HEK293 (cell line): ENCODE measurements around the gene DNAJB4.

Experiments used
- EGR2 ChIP-seq: fragments of 450-650 bp; formaldehyde crosslinking; IDR thresholded peaks from 2 replicates; pipeline ENCODE4 v1.5.1; 2016; ENCODE audit warnings: low read depth, missing biosample characterization, missing genetic modification characterization
- FEZF1 ChIP-seq: fragments of 450-650 bp; formaldehyde crosslinking; IDR thresholded peaks from 2 replicates; pipeline ENCODE4 v1.5.1; 2016; ENCODE audit warnings: missing biosample characterization, missing genetic modification characterization
- MZF1 ChIP-seq: fragments of 450-650 bp; formaldehyde crosslinking; IDR thresholded peaks from 2 replicates; pipeline ENCODE4 v1.5.1; 2017; ENCODE audit warnings: missing biosample characterization, missing genetic modification characterization, borderline replicate concordance
- OVOL3 ChIP-seq: fragments of 450-650 bp; formaldehyde crosslinking; IDR thresholded peaks from 2 replicates; pipeline ENCODE4 v1.5.1; 2016; ENCODE audit warnings: missing biosample characterization, missing genetic modification characterization
- TSHZ1 ChIP-seq: fragments of 450-650 bp; formaldehyde crosslinking; IDR thresholded peaks from 2 replicates; pipeline ENCODE4 v1.5.1; 2016; ENCODE audit warnings: missing biosample characterization, missing genetic modification characterization, borderline replicate concordance
- ZBTB11 ChIP-seq: fragments of 450-650 bp; formaldehyde crosslinking; conservative IDR thresholded peaks from 2 replicates; pipeline ENCODE4 v1.5.1; 2016; ENCODE audit warnings: low read depth, missing biosample characterization, missing genetic modification characterization
- ZBTB20 ChIP-seq: fragments of 450-650 bp; formaldehyde crosslinking; IDR thresholded peaks from 2 replicates; pipeline ENCODE4 v1.5.1; 2016; ENCODE audit warnings: missing biosample characterization, missing genetic modification characterization
- ZBTB8A ChIP-seq: fragments of 450-650 bp; formaldehyde crosslinking; IDR thresholded peaks from 2 replicates; pipeline ENCODE4 v1.5.1; 2016; ENCODE audit warnings: missing biosample characterization, missing genetic modification characterization
- ZNF10 ChIP-seq: fragments of 450-650 bp; formaldehyde crosslinking; IDR thresholded peaks from 2 replicates; pipeline ENCODE4 v1.5.1; 2017; ENCODE audit warnings: missing biosample characterization, missing genetic modification characterization
- ZNF112 ChIP-seq: fragments of 450-650 bp; formaldehyde crosslinking; IDR thresholded peaks from 2 replicates; pipeline ENCODE4 v1.5.0; 2017; ENCODE audit warnings: missing biosample characterization, missing genetic modification characterization
- ZNF132 ChIP-seq: fragments of 450-650 bp; formaldehyde crosslinking; IDR thresholded peaks from 2 replicates; pipeline ENCODE4 v1.5.1; 2017; ENCODE audit warnings: missing biosample characterization, missing genetic modification characterization, borderline replicate concordance
- ZNF157 ChIP-seq: fragments of 450-650 bp; formaldehyde crosslinking; IDR thresholded peaks from 2 replicates; pipeline ENCODE4 v1.5.1; 2016; ENCODE audit warnings: missing biosample characterization, missing genetic modification characterization
- ZNF174 ChIP-seq: fragments of 450-650 bp; formaldehyde crosslinking; IDR thresholded peaks from 2 replicates; pipeline ENCODE4 v1.5.0; 2017; ENCODE audit warnings: missing biosample characterization, mild to moderate bottlenecking, missing genetic modification characterization
- ZNF19 ChIP-seq: fragments of 450-650 bp; formaldehyde crosslinking; IDR thresholded peaks from 2 replicates; pipeline ENCODE4; 2016; ENCODE audit warnings: missing biosample characterization, missing genetic modification characterization, low read depth
- ZNF23 ChIP-seq: fragments of 450-650 bp; formaldehyde crosslinking; IDR thresholded peaks from 2 replicates; pipeline ENCODE4 v1.5.1; 2016; ENCODE audit warnings: missing biosample characterization, missing genetic modification characterization, borderline replicate concordance
- ZNF24 ChIP-seq: fragments of 450-650 bp; formaldehyde crosslinking; IDR thresholded peaks from 2 replicates; pipeline ENCODE4 v1.5.1; 2016; ENCODE audit warnings: missing biosample characterization, missing genetic modification characterization
- ZNF335 ChIP-seq: fragments of 450-650 bp; formaldehyde crosslinking; conservative IDR thresholded peaks from 2 replicates; pipeline ENCODE4 v1.5.1; 2016; ENCODE audit warnings: missing biosample characterization, missing genetic modification characterization
- ZNF354C ChIP-seq: fragments of 450-650 bp; formaldehyde crosslinking; IDR thresholded peaks from 2 replicates; pipeline ENCODE4 v1.5.1; 2016; ENCODE audit warnings: missing biosample characterization, missing genetic modification characterization, low read depth, borderline replicate concordance
- ZNF404 ChIP-seq: fragments of 450-650 bp; formaldehyde crosslinking; IDR thresholded peaks from 2 replicates; pipeline ENCODE4 v1.5.1; 2017; ENCODE audit warnings: missing biosample characterization, missing genetic modification characterization
- ZNF423 ChIP-seq: fragments of 450-650 bp; formaldehyde crosslinking; IDR thresholded peaks from 2 replicates; pipeline ENCODE4 v1.5.1; 2016; ENCODE audit warnings: missing biosample characterization, missing genetic modification characterization
- ZNF549 ChIP-seq: fragments of 450-650 bp; IDR thresholded peaks from 2 replicates; pipeline ENCODE4 v1.5.1; 2018; ENCODE audit warnings: missing biosample characterization, missing genetic modification characterization, mild to moderate bottlenecking, inconsistent platforms, moderate library complexity
- ZNF555 ChIP-seq: fragments of 450-650 bp; formaldehyde crosslinking; conservative IDR thresholded peaks from 2 replicates; pipeline ENCODE4 v1.5.1; 2017; ENCODE audit warnings: missing biosample characterization, mild to moderate bottlenecking, missing genetic modification characterization, inconsistent platforms
- ZNF610 ChIP-seq: fragments of 450-650 bp; formaldehyde crosslinking; IDR thresholded peaks from 2 replicates; pipeline ENCODE4 v1.5.1; 2016; ENCODE audit warnings: missing biosample characterization, missing genetic modification characterization, borderline replicate concordance
- ZNF677 ChIP-seq: fragments of 450-650 bp; IDR thresholded peaks from 2 replicates; pipeline ENCODE4 v1.5.0; 2018; ENCODE audit warnings: missing biosample characterization, mild to moderate bottlenecking, missing genetic modification characterization, moderate library complexity
- ZNF768 ChIP-seq: fragments of 450-650 bp; formaldehyde crosslinking; IDR thresholded peaks from 2 replicates; pipeline ENCODE4 v1.5.1; 2018; ENCODE audit warnings: missing biosample characterization, mild to moderate bottlenecking, missing genetic modification characterization
- ZNF837 ChIP-seq: fragments of 450-650 bp; formaldehyde crosslinking; IDR thresholded peaks from 2 replicates; pipeline ENCODE4 v1.5.1; 2016; ENCODE audit warnings: missing biosample characterization, missing genetic modification characterization
- ZSCAN23 ChIP-seq: fragments of 450-650 bp; formaldehyde crosslinking; IDR thresholded peaks from 2 replicates; pipeline ENCODE4 v1.5.1; 2016; ENCODE audit warnings: missing biosample characterization, missing genetic modification characterization
- ZSCAN30 ChIP-seq: fragments of 450-650 bp; IDR thresholded peaks from 2 replicates; pipeline ENCODE4 v1.5.1; 2018; ENCODE audit warnings: missing biosample characterization, mild to moderate bottlenecking, missing genetic modification characterization, moderate library complexity
- ZXDB ChIP-seq: fragments of 450-650 bp; formaldehyde crosslinking; IDR thresholded peaks from 2 replicates; pipeline ENCODE4 v1.5.1; 2016; ENCODE audit warnings: missing biosample characterization, missing genetic modification characterization
- TF ChIP-seq, protein P1 (sequence below): fragments of 450-650 bp; formaldehyde crosslinking; IDR thresholded peaks from 2 replicates; pipeline ENCODE4 v1.5.1; 2016; ENCODE audit warnings: missing biosample characterization, missing genetic modification characterization
- TF ChIP-seq, protein P2 (sequence below): fragments of 450-650 bp; formaldehyde crosslinking; IDR thresholded peaks from 2 replicates; pipeline ENCODE4 v1.5.1; 2016; ENCODE audit warnings: missing biosample characterization, missing genetic modification characterization

The DNAJB4 gene

GRCh38 chr1:78005755-78006154 is 1.0 kb downstream of the DNAJB4 start (continued):
- TF ChIP-seq ZNF157 (tag by site-specific recombination) (no peak), TSHZ1 (no peak), ZBTB8A (tag by site-specific recombination) (no peak), ZNF404 (no peak), ZBTB20 (tag by site-specific recombination) (no peak), ZNF768 (tag by site-specific recombination) (no peak), ZNF354C (no peak), ZNF335 (tag by site-specific recombination) (no peak), EGR2 (tag by site-specific recombination) (no peak), ZNF423 (no peak), ZNF23 (no peak), ZNF555 (tag by site-specific recombination) (no peak), ZNF549 (no peak), OVOL3 (tag by site-specific recombination) (no peak), ZNF10 (tag by site-specific recombination) (no peak; the same call in 1 of the 2 replicates), ZNF610 (tag by site-specific recombination) (no peak), FEZF1 (tag by site-specific recombination) (peak; percentile 45; the same call in 1 of the 2 replicates), ZXDB (tag by site-specific recombination) (0 out of 2 replicates have a peak, but pooled peaks have one; percentile 43), ZNF837 (tag by site-specific recombination) (no peak), ZBTB11 (tag by site-specific recombination) (no peak), MZF1 (no peak), ZSCAN23 (no peak), ZNF24 (tag by site-specific recombination) (no peak), ZNF132 (no peak), ZNF677 (tag by site-specific recombination) (no peak), ZNF174 (tag by site-specific recombination) (no peak), ZNF19 (no peak), ZSCAN30 (tag by site-specific recombination) (peak; percentile 31; the same call in 1 of the 2 replicates), ZNF112 (tag by site-specific recombination) (no peak)
- TF ChIP-seq, protein P1, sequence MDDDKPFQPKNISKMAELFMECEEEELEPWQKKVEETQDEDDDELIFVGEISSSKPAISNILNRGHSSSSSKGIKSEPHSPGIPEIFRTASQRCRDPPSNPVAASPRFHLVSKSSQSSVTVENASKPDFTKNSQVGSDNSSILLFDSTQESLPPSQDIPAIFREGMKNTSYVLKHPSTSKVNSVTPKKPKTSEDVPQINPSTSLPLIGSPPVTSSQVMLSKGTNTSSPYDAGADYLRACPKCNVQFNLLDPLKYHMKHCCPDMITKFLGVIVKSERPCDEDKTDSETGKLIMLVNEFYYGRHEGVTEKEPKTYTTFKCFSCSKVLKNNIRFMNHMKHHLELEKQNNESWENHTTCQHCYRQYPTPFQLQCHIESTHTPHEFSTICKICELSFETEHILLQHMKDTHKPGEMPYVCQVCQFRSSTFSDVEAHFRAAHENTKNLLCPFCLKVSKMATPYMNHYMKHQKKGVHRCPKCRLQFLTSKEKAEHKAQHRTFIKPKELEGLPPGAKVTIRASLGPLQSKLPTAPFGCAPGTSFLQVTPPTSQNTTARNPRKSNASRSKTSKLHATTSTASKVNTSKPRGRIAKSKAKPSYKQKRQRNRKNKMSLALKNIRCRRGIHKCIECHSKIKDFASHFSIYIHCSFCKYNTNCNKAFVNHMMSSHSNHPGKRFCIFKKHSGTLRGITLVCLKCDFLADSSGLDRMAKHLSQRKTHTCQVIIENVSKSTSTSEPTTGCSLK (tag by site-specific recombination): no peak
- TF ChIP-seq, protein P2, sequence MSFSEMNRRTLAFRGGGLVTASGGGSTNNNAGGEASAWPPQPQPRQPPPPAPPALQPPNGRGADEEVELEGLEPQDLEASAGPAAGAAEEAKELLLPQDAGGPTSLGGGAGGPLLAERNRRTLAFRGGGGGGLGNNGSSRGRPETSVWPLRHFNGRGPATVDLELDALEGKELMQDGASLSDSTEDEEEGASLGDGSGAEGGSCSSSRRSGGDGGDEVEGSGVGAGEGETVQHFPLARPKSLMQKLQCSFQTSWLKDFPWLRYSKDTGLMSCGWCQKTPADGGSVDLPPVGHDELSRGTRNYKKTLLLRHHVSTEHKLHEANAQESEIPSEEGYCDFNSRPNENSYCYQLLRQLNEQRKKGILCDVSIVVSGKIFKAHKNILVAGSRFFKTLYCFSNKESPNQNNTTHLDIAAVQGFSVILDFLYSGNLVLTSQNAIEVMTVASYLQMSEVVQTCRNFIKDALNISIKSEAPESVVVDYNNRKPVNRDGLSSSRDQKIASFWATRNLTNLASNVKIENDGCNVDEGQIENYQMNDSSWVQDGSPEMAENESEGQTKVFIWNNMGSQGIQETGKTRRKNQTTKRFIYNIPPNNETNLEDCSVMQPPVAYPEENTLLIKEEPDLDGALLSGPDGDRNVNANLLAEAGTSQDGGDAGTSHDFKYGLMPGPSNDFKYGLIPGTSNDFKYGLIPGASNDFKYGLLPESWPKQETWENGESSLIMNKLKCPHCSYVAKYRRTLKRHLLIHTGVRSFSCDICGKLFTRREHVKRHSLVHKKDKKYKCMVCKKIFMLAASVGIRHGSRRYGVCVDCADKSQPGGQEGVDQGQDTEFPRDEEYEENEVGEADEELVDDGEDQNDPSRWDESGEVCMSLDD (tag by site-specific recombination): no peak
